Endothelial cell (in vitro differentiated cells): ENCODE results near the gene MAP3K6. TPM values are rescaled to one million over a fixed set of nuclear protein-coding genes. Genes with fewer than 3 reads are reported as not detected.

ENCODE experiments used
- DNase-seq: peaks from one replicate; pipeline ENCODE4 v3.0.0; 2021; ENCODE audit warnings: low spot score
- H3K27ac Mint-ChIP-seq: one replicate; pipeline ENCODE4 v1.8.0; 2021; ENCODE audit warnings: mixed read lengths, inconsistent platforms; ENCODE audit not compliant: unreplicated experiment
- H3K27me3 Mint-ChIP-seq: one replicate; pipeline ENCODE4 v1.8.0; 2021; ENCODE audit warnings: mild to moderate bottlenecking, moderate library complexity, mixed read lengths, inconsistent platforms; ENCODE audit not compliant: unreplicated experiment
- H3K36me3 Mint-ChIP-seq: one replicate; pipeline ENCODE4 v1.8.0; 2021; ENCODE audit warnings: mild to moderate bottlenecking, low read depth, mixed read lengths, inconsistent platforms; ENCODE audit not compliant: unreplicated experiment
- H3K4me1 Mint-ChIP-seq: one replicate; pipeline ENCODE4 v1.8.0; 2021; ENCODE audit warnings: mild to moderate bottlenecking, mixed read lengths, inconsistent platforms; ENCODE audit not compliant: unreplicated experiment
- H3K4me3 Mint-ChIP-seq: one replicate; pipeline ENCODE4 v1.8.0; 2021; ENCODE audit warnings: mild to moderate bottlenecking, mixed read lengths, inconsistent platforms; ENCODE audit not compliant: unreplicated experiment
- H3K9me3 Mint-ChIP-seq: one replicate; pipeline ENCODE4 v1.8.0; 2021; ENCODE audit warnings: mixed read lengths, inconsistent platforms; ENCODE audit not compliant: unreplicated experiment
- total RNA-seq: library from RNA; stranded (reverse); fragmentation: NEBNext Ultra II Directional; extraction: Animal tissue kit (Norgen Biotek cat#: 25700); gene quantifications from one replicate; pipeline ENCODE4 v1.2.1, GENCODE V29; 2021; ENCODE audit not compliant: unreplicated experiment
- TF ChIP-seq, protein P1 (sequence below): fragments of 200-600 bp; sonication (generic); IDR thresholded peaks from one replicate; pipeline ENCODE4 v1.5.0; 2021; ENCODE audit warnings: antibody characterized with exemption; ENCODE audit not compliant: unreplicated experiment

MAP3K6 gene
- total RNA-seq, 1 donor from 2014 or later: 35.7 TPM

DNA sequence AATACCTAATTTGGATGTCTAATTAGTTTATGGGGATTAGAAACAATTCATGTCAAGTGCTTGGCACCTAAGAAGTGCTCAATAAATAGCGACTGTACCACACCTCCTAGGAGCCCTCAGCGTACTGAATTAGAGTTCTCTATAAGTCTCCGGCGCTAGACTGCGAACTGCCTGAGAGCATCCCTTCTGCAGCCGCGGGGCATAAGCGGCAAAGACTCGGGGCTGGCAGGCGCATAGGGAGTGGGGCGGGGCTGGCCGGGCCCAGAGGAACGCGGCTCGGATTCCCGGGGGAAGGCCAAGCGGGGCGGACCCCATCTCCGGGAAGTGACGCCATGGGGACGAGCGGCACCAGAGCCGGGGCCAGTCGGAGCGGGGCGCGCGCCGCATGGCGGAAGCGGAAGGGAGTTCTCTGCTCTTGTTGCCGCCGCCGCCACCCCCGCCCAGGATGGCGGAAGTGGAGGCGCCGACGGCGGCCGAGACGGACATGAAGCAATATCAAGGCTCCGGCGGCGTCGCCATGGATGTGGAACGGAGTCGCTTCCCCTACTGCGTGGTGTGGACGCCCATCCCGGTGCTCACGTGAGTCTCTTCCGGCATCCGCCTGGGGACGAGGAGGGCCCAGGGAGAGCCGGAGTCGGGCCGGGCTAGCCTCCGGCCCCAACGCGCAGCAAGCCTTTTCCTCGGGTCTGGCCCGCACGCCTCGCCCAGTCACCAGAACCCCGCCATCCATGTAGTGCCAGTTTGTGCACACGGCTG, 44.8 kb downstream of the MAP3K6 start, which contains the start of gene TMEM222:
TMEM222 (plus strand) TSS at position 351 of the 756 bp plus-strand sequence; CDS start at position 386, 35 bp downstream.
- no peaks in the 10 kb centered on the region for H3K9me3 Mint-ChIP-seq
- H3K4me3 Mint-ChIP-seq: peak within 1 kb of the TSS; percentile 97
- H3K4me1 Mint-ChIP-seq: peaks cover 38% of the 10 kb centered on the region

GRCh38 chr1:27318596-27318995, 48.2 kb downstream of the MAP3K6 start:
- peaks cover 45% of the 10 kb centered on the region for H3K4me1 Mint-ChIP-seq
- H3K27me3 Mint-ChIP-seq: peaks cover 1% of the 10 kb centered on the region
- no peak for DNase-seq
- no peaks in the 10 kb centered on the region for H3K9me3 Mint-ChIP-seq
- no peak overlapping the region for H3K4me3 Mint-ChIP-seq
- H3K36me3 Mint-ChIP-seq: no peaks in the 10 kb centered on the region
- TF ChIP-seq, protein P1, sequence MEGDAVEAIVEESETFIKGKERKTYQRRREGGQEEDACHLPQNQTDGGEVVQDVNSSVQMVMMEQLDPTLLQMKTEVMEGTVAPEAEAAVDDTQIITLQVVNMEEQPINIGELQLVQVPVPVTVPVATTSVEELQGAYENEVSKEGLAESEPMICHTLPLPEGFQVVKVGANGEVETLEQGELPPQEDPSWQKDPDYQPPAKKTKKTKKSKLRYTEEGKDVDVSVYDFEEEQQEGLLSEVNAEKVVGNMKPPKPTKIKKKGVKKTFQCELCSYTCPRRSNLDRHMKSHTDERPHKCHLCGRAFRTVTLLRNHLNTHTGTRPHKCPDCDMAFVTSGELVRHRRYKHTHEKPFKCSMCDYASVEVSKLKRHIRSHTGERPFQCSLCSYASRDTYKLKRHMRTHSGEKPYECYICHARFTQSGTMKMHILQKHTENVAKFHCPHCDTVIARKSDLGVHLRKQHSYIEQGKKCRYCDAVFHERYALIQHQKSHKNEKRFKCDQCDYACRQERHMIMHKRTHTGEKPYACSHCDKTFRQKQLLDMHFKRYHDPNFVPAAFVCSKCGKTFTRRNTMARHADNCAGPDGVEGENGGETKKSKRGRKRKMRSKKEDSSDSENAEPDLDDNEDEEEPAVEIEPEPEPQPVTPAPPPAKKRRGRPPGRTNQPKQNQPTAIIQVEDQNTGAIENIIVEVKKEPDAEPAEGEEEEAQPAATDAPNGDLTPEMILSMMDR: no peak
- no peak overlapping the region for H3K27ac Mint-ChIP-seq

More for the DNA sequence above, 44.8 kb downstream of the MAP3K6 start, which contains the start of gene TMEM222:
- H3K27me3 Mint-ChIP-seq: peaks cover 3% of the 10 kb centered on the region
- TF ChIP-seq, protein P1: peak; percentile 34
- H3K36me3 Mint-ChIP-seq: peaks cover 11% of the 10 kb centered on the region
- H3K27ac Mint-ChIP-seq: peak within 1 kb of the TSS; percentile 98
- peak; percentile 99 for DNase-seq

DNA sequence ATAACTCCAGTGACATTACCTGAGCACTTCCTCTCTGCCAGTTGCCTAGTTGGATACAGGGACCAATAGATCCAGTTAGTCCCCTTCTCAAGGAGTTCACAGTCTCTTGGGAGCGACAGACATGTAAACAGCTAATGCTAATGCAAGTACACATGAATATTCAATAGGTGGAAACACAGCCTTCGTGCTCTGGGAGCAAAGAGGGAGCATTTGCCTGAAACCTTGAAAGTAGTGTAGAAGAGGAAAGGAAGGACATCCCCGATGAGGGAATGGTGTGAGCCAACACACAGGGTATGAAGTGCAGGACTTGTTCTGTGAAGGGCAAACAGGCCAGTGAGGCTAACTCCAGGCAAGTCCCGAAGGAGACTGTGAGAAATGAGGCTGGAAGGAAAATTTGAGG, 48.6 kb downstream of the MAP3K6 start:
- TF ChIP-seq, protein P1: no peak
- DNase-seq: no peak
- peaks cover 1% of the 10 kb centered on the region for H3K27me3 Mint-ChIP-seq
- no peaks in the 10 kb centered on the region for H3K9me3 Mint-ChIP-seq
- H3K36me3 Mint-ChIP-seq: no peaks in the 10 kb centered on the region
- H3K4me3 Mint-ChIP-seq: no peak overlapping the region
- peaks cover 47% of the 10 kb centered on the region for H3K4me1 Mint-ChIP-seq
- H3K27ac Mint-ChIP-seq: no peak overlapping the region

DNA sequence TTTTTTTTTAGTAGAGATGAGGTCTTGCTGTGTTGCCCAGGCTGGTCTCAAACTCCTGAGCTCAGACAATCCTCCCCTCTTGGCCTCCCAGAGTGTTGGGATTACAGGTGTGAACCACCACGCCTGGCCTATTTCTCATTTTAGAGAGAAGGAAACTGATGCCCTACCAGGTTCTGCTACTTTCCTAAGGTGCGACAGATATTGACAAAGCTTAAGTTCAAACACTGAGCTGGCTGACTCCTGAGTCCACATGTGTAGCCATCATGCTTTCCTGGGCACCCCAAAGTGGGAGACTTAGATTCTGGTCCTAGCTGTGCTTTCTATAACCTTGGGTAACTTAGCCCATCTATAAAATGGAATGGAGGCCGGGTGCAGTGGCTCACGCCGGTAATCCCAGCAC, 49.9 kb downstream of the MAP3K6 start:
- TF ChIP-seq, protein P1: no peak
- H3K4me3 Mint-ChIP-seq: no peak overlapping the region
- no peak for DNase-seq

DNA sequence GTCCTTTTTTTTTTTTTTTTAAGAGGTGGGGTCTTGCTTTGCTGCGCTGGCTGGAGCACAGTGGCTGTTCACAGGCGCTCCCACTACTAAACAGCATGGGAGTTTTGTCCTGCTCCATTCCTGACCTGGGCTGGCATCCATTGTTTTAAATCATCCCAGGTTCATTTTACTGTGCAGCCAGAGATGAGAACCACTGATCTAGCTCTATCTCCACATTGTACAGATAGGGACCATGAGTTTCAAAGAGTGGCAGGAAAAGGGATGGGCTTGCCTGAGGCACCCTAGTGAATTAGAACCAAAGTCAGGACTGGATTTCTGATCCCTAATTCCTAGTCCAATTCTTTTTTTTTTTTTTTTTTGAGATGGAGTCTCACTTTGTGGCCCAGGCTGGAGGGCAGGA, 52.0 kb downstream of the MAP3K6 start:
- H3K27me3 Mint-ChIP-seq: no peaks in the 10 kb centered on the region
- H3K9me3 Mint-ChIP-seq: no peaks in the 10 kb centered on the region
- H3K4me1 Mint-ChIP-seq: peaks cover 30% of the 10 kb centered on the region
- H3K4me3 Mint-ChIP-seq: no peak overlapping the region
- no peak overlapping the region for H3K27ac Mint-ChIP-seq
- TF ChIP-seq, protein P1: no peak
- H3K36me3 Mint-ChIP-seq: no peaks in the 10 kb centered on the region
- DNase-seq: no peak

More for the DNA sequence above, 49.9 kb downstream of the MAP3K6 start:
- no peaks in the 10 kb centered on the region for H3K27me3 Mint-ChIP-seq
- H3K9me3 Mint-ChIP-seq: no peaks in the 10 kb centered on the region
- H3K27ac Mint-ChIP-seq: no peak overlapping the region
- peaks cover 45% of the 10 kb centered on the region for H3K4me1 Mint-ChIP-seq
- H3K36me3 Mint-ChIP-seq: no peaks in the 10 kb centered on the region
